Hindlimb muscle (tissue), 1 donor: ENCODE data around the gene TBX19. TPM values are rescaled to one million over a fixed set of nuclear protein-coding genes. Genes with fewer than 3 reads are reported as not detected.

Experiments
- DNase-seq: peaks from one replicate; pipeline ENCODE4 v3.0.0-alpha.2; 2013
- polyA plus RNA-seq: library from polyadenylated mRNA; unstranded; fragments of 120-200 nt; gene quantifications from one replicate; pipeline ENCODE4 v1.2.1, GENCODE V29; 2013; ENCODE audit not compliant: insufficient read length

TBX19 gene
- 1.7 TPM for polyA plus RNA-seq

DNA sequence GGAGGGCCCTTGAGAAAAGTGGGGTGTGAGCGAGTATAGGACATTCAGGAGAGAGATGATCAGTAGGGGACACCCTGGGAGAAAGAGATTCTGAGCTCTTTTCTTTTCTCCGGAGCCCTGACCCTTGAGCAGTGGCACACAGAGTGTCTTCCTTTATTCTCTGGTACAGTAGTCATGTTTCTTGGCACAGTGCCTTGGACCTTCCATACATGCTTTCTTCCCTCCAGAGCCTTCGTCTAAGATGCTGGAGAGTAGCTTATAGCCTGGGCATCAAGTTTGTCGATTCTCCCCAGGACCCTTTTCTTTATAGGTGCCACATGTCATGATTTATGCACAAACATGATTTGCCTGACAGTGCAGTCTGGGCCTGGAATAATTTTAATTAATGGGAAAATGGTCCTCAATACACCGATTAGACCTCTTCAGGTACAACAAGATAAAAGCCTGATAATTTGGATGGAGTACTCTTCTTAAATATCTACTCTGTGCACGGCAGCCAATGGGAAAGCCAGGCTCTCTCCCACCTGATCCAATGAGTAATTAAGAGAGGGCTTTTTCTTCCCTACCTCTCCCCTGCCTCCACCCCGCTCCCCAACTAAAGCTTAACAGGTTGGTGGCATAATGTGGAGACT, at the start of gene TBX19:
TSS of gene TBX19 (plus strand) at position 582 of the 632 bp plus-strand sequence. CDS start 214 bp downstream, outside the sequence.
- DNase-seq: no peak

DNA sequence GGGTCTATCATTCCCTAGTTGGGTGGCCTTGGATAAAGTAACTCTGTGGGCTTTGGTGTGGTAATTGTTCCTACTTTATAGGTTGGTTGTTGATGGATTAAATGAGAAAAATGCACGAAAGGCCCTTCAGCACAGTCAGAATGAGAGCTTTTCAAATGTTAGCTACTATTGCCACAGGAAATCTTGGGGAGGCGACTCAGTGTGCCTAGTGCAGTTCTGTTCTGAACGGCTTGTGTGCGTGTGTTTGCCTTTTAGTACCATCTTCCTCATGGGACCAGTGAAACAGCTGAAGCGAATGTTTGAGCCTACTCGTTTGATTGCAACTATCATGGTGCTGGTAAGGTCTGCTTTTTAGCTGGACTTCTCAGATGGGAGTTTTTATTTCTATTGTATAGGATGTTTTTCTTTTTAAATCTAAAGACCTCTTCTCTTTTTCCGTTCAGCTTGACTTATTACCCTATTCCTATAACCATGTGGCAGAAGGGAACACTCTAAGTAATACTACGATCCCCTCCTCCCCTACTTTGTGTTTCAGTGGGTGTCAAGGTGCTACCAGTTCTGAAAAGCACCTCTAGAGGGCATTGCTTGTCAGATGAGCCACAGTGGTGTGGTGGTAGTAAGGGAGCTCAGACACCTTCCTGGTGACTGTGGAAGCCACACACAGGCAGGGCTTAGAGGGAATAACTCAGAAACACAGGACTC, 45.7 kb upstream of the TBX19 start:
- DNase-seq: no peak

DNA sequence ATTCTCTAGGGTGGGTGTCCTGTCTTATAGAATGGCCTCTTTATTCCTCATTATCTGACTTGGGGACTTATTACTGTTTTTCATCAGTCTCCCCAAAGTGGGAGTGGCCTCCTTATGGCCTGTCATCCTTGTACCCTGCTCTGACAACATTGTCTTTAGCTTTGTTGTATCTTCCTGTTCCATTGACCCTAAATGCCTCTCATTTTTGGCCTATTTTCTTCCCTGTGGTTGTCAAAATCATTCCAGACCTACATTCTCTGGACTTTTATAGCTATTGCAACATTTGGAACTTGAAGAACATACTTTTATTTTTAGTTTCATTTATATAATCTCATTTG, 45.2 kb upstream of the TBX19 start:
- DNase-seq: no peak

DNA sequence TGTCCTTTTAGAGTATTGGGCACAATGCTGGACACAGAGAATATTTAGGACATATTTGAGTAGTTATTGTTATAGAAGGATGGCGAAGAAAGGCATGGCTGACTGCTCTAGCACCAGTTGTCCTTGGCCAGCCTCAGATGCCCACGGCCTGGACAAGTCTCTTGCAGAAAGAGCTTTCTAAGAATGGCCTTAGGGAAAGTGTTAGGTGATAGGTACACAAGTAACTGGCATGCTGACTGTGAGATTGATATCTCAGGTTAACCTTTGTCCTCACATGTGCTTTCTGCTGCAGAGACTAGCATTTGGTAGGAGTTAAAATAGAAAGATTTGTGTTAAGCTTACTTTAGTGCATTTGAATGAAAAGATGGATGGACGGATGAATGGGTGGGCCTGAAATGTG, 44.7 kb upstream of the TBX19 start:
- DNase-seq: no peak

GRCh38 chr1:168236836-168237611, 43.7 kb upstream of the TBX19 start:
- DNase-seq: no peak

- DNase-seq: peak; percentile 71
Measured at GRCh38 chr1:168243198-168243597, 37.5 kb upstream of the TBX19 start.

DNA sequence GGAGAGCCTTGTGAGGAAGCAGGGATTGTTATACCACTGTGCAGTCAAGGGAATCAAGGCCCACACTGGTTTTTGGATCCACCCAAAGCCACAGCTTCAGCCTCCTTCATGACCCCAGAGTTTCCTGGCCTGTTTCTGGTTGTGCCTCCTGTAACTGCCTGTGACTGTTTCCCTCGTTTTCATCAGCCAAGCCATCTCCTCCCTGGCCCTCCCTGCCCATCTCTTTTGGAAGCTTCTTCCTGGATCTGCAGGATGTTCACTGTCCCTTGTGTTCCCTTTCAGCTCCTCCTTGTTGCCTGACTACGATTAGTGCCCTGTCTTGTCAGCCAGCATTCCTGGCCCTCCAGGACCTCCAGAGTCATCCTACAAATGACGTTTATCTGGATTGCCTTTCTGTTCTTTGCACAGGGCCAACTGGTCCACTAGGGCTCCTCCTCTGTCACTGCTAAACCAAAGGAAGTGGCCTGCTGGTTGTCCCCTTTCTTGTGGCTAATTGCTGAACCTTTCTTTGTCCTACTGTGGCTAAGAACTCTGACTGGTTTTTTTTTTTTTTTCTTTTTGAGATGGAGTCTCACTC, 37.0 kb upstream of the TBX19 start:
- DNase-seq: no peak

DNA sequence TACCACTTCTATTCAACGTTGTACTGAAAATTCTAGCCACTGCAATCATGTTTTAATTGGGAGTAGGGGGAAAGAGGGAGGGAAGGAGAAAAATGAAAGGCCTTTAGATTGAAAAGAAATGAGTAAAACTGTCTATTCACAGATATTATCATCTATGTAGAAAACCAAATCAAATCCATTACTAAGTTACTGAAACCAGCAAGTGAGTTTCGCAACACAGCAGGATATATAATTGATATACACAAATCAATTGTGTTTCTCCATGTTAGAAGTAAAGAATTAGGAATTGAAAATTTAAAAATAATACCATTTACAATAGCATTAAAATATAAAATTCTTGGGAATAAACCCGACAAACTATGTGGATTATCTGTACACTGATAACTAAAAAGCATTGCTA, 35.6 kb upstream of the TBX19 start:
- DNase-seq: no peak

DNA sequence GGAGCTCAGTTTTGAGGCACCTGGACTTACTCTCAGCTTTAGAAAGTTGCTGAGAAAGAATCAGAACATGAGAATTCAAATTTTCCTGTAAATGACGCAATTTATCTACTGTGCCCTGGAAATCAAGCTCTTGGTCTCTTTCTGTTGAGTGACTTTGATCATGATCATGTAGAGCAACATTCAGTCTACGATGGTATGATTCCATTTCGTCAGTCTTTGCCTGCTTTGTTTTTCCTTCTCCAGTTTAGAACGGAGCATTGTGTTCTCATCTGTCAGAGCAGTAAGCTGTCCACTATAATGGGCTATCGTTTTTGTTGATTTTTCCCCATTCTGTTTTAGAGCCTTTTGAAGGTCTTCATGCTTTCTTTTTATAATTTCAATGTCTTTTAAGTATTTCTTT, 34.2 kb upstream of the TBX19 start:
- no peak for DNase-seq

DNA sequence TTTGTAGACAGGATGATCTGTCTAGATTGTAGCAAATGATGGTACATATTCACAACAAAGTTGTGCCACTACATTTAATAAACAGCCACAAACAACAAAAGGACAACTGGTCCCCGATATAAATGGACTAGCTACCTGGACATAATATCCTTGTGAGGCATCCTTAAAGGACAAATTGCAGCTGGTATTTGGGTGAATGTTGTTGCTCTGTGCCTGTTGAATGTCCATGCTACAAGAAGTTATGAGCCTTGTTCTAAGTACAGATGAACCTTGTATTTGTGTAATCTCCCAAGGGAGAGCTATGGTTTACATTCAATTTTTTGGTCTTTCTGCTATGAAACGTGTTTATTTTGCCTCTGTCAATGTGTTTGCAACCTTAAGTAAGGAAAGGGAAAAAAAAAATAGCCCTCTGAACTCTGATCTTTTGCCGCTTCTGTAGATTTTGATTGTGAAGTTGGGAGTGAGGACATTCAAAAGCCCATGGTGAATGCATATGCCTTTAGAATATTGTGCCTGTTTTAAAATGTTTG, 28.4 kb upstream of the TBX19 start:
- no peak for DNase-seq

GRCh38 chr1:168256164-168256563, 24.5 kb upstream of the TBX19 start:
- no peak for DNase-seq

- no peak for DNase-seq
Measured at GRCh38 chr1:168257397-168257796, 23.3 kb upstream of the TBX19 start.

DNA sequence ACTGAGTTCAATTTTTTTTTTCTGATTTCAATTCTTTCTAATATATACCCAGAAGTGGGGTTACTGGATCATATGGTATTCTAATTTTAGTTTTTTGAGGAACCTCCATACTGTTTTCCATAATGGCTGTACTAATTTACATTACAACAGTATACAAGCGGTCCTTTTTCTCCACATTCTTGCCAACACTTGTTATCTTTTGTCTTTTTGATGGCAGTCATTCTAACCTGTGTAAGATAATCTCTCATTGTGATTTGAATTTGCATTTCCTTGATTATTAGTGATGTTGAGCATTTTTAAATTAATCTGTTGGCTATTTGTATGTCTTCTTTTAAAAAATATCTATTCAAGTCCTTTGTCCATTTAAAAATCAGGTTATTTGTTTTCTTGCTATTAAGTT, 21.1 kb upstream of the TBX19 start:
- DNase-seq: no peak

DNA sequence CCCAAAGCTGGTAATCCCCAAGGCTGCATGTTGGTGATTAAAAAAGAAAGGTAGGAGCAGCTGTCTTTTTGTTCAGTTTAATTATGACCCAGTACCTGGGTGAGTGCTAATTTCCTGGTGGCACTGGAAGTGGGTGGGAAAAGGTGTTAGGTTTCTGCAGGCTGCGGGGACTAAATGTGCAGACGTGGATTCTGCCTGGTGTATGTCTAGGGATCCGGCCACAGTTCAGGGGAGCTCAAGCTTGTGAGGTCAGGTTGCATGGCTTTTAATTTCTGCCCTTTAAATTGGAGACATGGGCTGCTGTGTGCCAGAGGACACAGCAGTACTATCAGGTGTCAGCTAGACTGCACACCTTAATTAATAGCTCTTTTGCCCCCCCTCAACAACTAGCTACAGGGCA, 20.3 kb upstream of the TBX19 start:
- DNase-seq: no peak

- peak; percentile 42 for DNase-seq
Measured at GRCh38 chr1:168261390-168261789, 19.3 kb upstream of the TBX19 start.

DNA sequence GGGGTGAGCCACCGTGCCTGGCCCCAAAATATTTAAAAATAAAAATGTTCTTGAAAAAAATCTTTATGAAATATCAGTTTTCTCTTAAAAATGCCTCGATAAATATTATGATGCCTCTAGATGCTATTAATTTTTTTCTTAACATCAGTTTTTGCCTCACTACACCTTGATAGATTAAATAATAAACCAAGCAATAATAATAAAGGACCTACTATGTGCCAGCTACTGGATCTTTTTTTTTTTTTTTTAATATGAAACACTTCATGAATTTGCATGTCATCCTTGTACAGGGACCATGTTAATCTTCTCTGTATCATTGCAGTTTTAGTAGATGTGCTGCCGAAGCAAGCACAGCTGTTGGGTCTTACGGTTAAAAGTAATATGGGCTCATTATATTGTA, 17.5 kb upstream of the TBX19 start:
- no peak for DNase-seq

GRCh38 chr1:168264296-168264695, 16.4 kb upstream of the TBX19 start:
- DNase-seq: no peak

- DNase-seq: no peak
Measured at GRCh38 chr1:168265596-168265995, 15.1 kb upstream of the TBX19 start.

DNA sequence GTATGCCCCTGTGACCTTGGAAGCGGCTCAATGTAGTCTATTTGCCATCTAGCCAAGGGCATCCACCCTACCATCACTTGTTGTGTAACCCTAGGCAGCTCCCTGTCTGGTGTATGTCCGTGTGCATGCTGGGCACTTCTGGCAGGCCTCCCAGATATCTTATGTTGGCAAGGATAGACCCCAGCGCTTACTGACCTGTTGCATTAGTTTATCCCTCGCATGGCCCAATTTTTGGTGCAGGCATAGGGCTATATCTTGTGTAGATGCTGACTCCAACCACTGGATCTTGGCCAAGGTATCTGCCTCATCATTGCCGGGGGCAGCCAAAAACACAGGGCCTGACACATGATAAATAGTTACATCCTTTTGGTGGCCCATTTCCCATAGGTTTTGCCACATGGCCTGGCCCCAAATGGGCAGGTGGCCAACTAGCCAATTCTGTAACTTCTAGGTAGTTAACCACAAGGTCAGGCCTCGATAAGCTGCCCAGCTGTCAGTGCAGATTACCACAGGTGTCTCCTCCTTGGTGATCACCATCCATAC, 14.0 kb upstream of the TBX19 start:
- no peak for DNase-seq

- no peak for DNase-seq
Measured at GRCh38 chr1:168271636-168272035, 9.0 kb upstream of the TBX19 start.

- DNase-seq: no peak
Measured at GRCh38 chr1:168273575-168273974, 7.1 kb upstream of the TBX19 start.

GRCh38 chr1:168279253-168279652, 1.4 kb upstream of the TBX19 start:
- DNase-seq: no peak
